NCI-H2227 treated with DMSO at 0.1 percent for 48 hours (cell line): ENCODE results near the gene DAGLA.
A peak's percentile ranks its signal among the peaks of the same experiment; 100 is the strongest.
"Not testable (repeated sequence)": the region's sequence is repeated elsewhere in the genome, so short reads cannot be mapped to it uniquely, and the experiment has no call there.

Source experiments
- DNase-seq: peaks from one replicate; lab custom pipeline; 2025; lab: John Stamatoyannopoulos, UW

DAGLA gene

GRCh38 chr11:61660997-61661396, 19.2 kb upstream of the DAGLA start:
- not testable (repeated sequence) for DNase-seq

GRCh38 chr11:61666684-61667297, 13.4 kb upstream of the DAGLA start:
- DNase-seq: no peak

GRCh38 chr11:61667684-61668305, 12.4 kb upstream of the DAGLA start:
- DNase-seq: no peak

- DNase-seq: no peak
Observed at GRCh38 chr11:61669417-61669816, 10.8 kb upstream of the DAGLA start.

- no peak for DNase-seq
Observed at GRCh38 chr11:61670626-61671025, 9.6 kb upstream of the DAGLA start.

GRCh38 chr11:61671527-61671926, 8.7 kb upstream of the DAGLA start:
- DNase-seq: no peak

- DNase-seq: not testable (repeated sequence)
Observed at GRCh38 chr11:61673946-61674467, 6.2 kb upstream of the DAGLA start.

- no peak for DNase-seq
Observed at GRCh38 chr11:61675826-61676225, 4.4 kb upstream of the DAGLA start.

- DNase-seq: no peak
Observed at GRCh38 chr11:61679296-61679695, 895 bp upstream of the DAGLA start.

- no peak for DNase-seq
Observed at GRCh38 chr11:61680622-61681221, 531 bp downstream of the DAGLA start.

- DNase-seq: no peak
Observed at GRCh38 chr11:61682093-61682732, 2.0 kb downstream of the DAGLA start.

GRCh38 chr11:61682906-61683675, 2.9 kb downstream of the DAGLA start:
- DNase-seq: no peak

GRCh38 chr11:61683961-61684869, 4.0 kb downstream of the DAGLA start:
- DNase-seq: peak; percentile 12

GRCh38 chr11:61684870-61685616, 4.9 kb downstream of the DAGLA start:
- DNase-seq: no peak

- no peak for DNase-seq
Observed at GRCh38 chr11:61685617-61685967, 5.4 kb downstream of the DAGLA start.

GRCh38 chr11:61686066-61686465, 5.9 kb downstream of the DAGLA start:
- no peak for DNase-seq

- no peak for DNase-seq
Observed at GRCh38 chr11:61686469-61686868, 6.3 kb downstream of the DAGLA start.

- no peak for DNase-seq
Observed at GRCh38 chr11:61687420-61687819, 7.2 kb downstream of the DAGLA start.

- no peak for DNase-seq
Observed at GRCh38 chr11:61688365-61689163, 8.4 kb downstream of the DAGLA start.

- DNase-seq: no peak
Observed at GRCh38 chr11:61689164-61689496, 8.9 kb downstream of the DAGLA start.
